Endodermal cell (in vitro differentiated cells): ENCODE results near the gene FSCB. TPM values are rescaled to one million over a fixed set of nuclear protein-coding genes. Genes with fewer than 3 reads are reported as not detected.

Source experiments
- DNase-seq: peaks from one replicate; pipeline ENCODE4 v3.0.0-alpha.2; 2017
- H3K27ac ChIP-seq: 2 replicates; pipeline ENCODE4 v1.5.1; 2013; ENCODE audit warnings: mild to moderate bottlenecking, low read depth, low read length, moderate library complexity
- H3K27me3 ChIP-seq: 2 replicates; pipeline ENCODE4 v1.6.1; 2013; ENCODE audit warnings: mild to moderate bottlenecking, low read length, moderate library complexity; ENCODE audit not compliant: insufficient read depth, control insufficient read depth, poor library complexity, severe bottlenecking
- H3K36me3 ChIP-seq: 2 replicates; pipeline ENCODE4 v1.7.0; 2013; ENCODE audit warnings: mild to moderate bottlenecking, low read length, moderate library complexity; ENCODE audit not compliant: control insufficient read depth, insufficient read depth
- H3K4me1 ChIP-seq: one replicate; pipeline ENCODE4 v1.7.0; 2013; ENCODE audit warnings: low read length; ENCODE audit not compliant: control insufficient read depth, insufficient read depth
- H3K4me3 ChIP-seq: 2 replicates; pipeline ENCODE4 v1.5.1; 2013; ENCODE audit warnings: mild to moderate bottlenecking, low read length, moderate library complexity
- H3K9ac ChIP-seq: 2 replicates; pipeline ENCODE4 v1.6.1; 2013; ENCODE audit warnings: mild to moderate bottlenecking, low read length, moderate library complexity; ENCODE audit not compliant: poor library complexity, severe bottlenecking; ENCODE audit errors: extremely low read depth
- H3K9me3 ChIP-seq: 2 replicates; pipeline ENCODE4 v1.6.1; 2013; ENCODE audit warnings: mild to moderate bottlenecking, low read length, moderate library complexity; ENCODE audit not compliant: control insufficient read depth
- H3K27ac Mint-ChIP-seq: 2 replicates; pipeline ENCODE4 v1.8.0; 2020; ENCODE audit warnings: mixed read lengths
- H3K27me3 Mint-ChIP-seq: 2 replicates; pipeline ENCODE4 v1.8.0; 2021; ENCODE audit warnings: mild to moderate bottlenecking, mixed read lengths; ENCODE audit not compliant: insufficient read depth
- H3K36me3 Mint-ChIP-seq: 2 replicates; pipeline ENCODE4 v1.8.0; 2020; ENCODE audit warnings: low read depth, mixed read lengths
- H3K4me1 Mint-ChIP-seq: 2 replicates; pipeline ENCODE4 v1.8.0; 2020; ENCODE audit warnings: mixed read lengths
- H3K4me3 Mint-ChIP-seq: 2 replicates; pipeline ENCODE4 v1.8.0; 2020; ENCODE audit warnings: mild to moderate bottlenecking, moderate library complexity, mixed read lengths
- H3K9me3 Mint-ChIP-seq: 2 replicates; pipeline ENCODE4 v1.8.0; 2020; ENCODE audit warnings: mild to moderate bottlenecking, mixed read lengths
- WGBS, 2 experiments: methylation state at CpG; one replicate each; pipeline versions ENCODE4 v1.1.5 to v1.1.7; 2013; ENCODE audit warnings: missing lambda C conversion rate in 2 of 2, mixed read lengths in 1 of 2; ENCODE audit not compliant: insufficient coverage in 1 of 2, insufficient read length in 1 of 2; 5-methylcytosine and 5-hydroxymethylcytosine counted together
- total RNA-seq, 2 donors: library from RNA; stranded (reverse); fragmentation: NEBNext Ultra II Directional in 1 of 2; extraction: Animal tissue kit (Norgen Biotek cat#: 25700) in 1 of 2; gene quantifications; 2 replicates in 1 of 2; 3 replicates in 1 of 2; pipeline ENCODE4 v1.2.1, GENCODE V29; 2021
- TF ChIP-seq, protein P1 (sequence below): fragments of 200-600 bp; sonication (generic); conservative IDR thresholded peaks from 2 replicates; pipeline ENCODE4 v1.5.0; 2021; ENCODE audit warnings: antibody characterized with exemption, mild to moderate bottlenecking

The FSCB gene
- total RNA-seq, 2 donors from 2014 or later: 0.09 to 0.22 TPM

DNA sequence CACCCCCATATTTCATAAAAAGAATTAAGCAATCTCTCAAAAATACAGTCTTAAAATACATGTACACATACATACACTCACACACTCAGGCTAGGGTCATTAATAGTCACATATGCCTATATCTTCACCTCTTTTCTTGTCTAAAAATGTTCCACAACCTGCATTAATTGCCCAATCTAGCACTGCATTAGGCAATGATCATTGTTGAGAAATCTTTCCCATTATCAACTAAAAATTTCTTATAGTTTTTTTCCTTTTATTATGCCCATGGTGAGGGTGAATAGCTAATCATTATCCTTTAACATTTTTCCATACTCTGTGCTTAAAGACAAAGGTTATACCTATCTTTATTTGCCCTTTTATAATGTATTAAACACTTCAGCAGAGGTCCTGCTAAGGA, 38.3 kb downstream of the FSCB start:
- H3K36me3 ChIP-seq: no peaks in the 10 kb centered on the region
- Mint-ChIP-seq H3K27me3 (no peaks in the 10 kb centered on the region), H3K27ac (no peak overlapping the region), H3K9me3 (peaks cover 10% of the 10 kb centered on the region), H3K36me3 (no peaks in the 10 kb centered on the region), H3K4me3 (no peak overlapping the region), H3K4me1 (no peaks in the 10 kb centered on the region)
- no peaks in the 10 kb centered on the region for H3K27me3 ChIP-seq
- H3K4me3 ChIP-seq: no peak overlapping the region
- no peak for DNase-seq
- TF ChIP-seq, protein P1, sequence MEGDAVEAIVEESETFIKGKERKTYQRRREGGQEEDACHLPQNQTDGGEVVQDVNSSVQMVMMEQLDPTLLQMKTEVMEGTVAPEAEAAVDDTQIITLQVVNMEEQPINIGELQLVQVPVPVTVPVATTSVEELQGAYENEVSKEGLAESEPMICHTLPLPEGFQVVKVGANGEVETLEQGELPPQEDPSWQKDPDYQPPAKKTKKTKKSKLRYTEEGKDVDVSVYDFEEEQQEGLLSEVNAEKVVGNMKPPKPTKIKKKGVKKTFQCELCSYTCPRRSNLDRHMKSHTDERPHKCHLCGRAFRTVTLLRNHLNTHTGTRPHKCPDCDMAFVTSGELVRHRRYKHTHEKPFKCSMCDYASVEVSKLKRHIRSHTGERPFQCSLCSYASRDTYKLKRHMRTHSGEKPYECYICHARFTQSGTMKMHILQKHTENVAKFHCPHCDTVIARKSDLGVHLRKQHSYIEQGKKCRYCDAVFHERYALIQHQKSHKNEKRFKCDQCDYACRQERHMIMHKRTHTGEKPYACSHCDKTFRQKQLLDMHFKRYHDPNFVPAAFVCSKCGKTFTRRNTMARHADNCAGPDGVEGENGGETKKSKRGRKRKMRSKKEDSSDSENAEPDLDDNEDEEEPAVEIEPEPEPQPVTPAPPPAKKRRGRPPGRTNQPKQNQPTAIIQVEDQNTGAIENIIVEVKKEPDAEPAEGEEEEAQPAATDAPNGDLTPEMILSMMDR: no peak
- no peak overlapping the region for H3K9ac ChIP-seq
- H3K4me1 ChIP-seq: no peaks in the 10 kb centered on the region
- H3K9me3 ChIP-seq: no peaks in the 10 kb centered on the region
- H3K27ac ChIP-seq: no peak overlapping the region

GRCh38 chr14:44463356-44464004, 43.6 kb downstream of the FSCB start:
- no peaks in the 10 kb centered on the region for H3K27me3 Mint-ChIP-seq
- H3K4me3 ChIP-seq: no peak overlapping the region
- H3K4me3 Mint-ChIP-seq: no peak overlapping the region
- no peak overlapping the region for H3K9ac ChIP-seq
- H3K36me3 Mint-ChIP-seq: no peaks in the 10 kb centered on the region
- no peaks in the 10 kb centered on the region for H3K36me3 ChIP-seq
- H3K9me3 Mint-ChIP-seq: no peaks in the 10 kb centered on the region
- no peaks in the 10 kb centered on the region for H3K4me1 Mint-ChIP-seq
- no peak for DNase-seq
- TF ChIP-seq, protein P1: no peak
- no peak overlapping the region for H3K27ac Mint-ChIP-seq
- WGBS, 2 experiments: 83 to 86% methylated on average over 4 of the region's 4 CpGs
- no peak overlapping the region for H3K27ac ChIP-seq
- H3K4me1 ChIP-seq: no peaks in the 10 kb centered on the region
- no peaks in the 10 kb centered on the region for H3K27me3 ChIP-seq
- no peaks in the 10 kb centered on the region for H3K9me3 ChIP-seq

DNA sequence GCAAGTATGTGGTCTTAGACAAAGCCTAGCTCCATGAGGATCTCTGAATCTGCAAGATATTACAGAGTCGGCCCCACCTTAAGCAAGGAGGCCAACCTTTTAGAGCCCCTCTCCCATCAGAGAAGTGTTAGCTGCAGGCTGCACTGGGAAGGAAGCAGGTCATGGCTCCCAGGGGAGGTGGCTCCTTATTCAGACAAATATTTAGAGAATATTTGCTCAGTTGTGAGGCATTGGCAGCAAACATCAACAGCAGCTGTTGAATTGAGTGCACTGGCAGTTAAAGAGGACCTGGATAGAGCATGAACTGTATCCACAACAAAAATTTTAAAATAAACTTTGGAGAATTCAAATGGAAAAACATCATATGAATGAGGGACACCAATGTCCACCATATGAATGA, 44.7 kb downstream of the FSCB start:
- H3K4me3 Mint-ChIP-seq: no peak overlapping the region
- Histone ChIP-seq H3K36me3 (no peaks in the 10 kb centered on the region), H3K27ac (no peak overlapping the region), H3K4me3 (no peak overlapping the region), H3K4me1 (no peaks in the 10 kb centered on the region), H3K9ac (no peak overlapping the region), H3K27me3 (no peaks in the 10 kb centered on the region), H3K9me3 (no peaks in the 10 kb centered on the region)
- TF ChIP-seq, protein P1: no peak
- H3K27me3 Mint-ChIP-seq: no peaks in the 10 kb centered on the region
- peaks cover 2% of the 10 kb centered on the region for H3K36me3 Mint-ChIP-seq
- peaks cover 6% of the 10 kb centered on the region for H3K9me3 Mint-ChIP-seq
- H3K4me1 Mint-ChIP-seq: no peaks in the 10 kb centered on the region
- no peak for DNase-seq
- WGBS, 2 experiments: 79 to 86% methylated on average over 1 of the region's 1 CpG
- no peak overlapping the region for H3K27ac Mint-ChIP-seq
